Activated CD4-positive, alpha-beta T cell treated with anti-CD3 and anti-CD28 coated beads, Interleukin-2, Interleukin-4, amounts not matched to agents 100 ng/mL and 50 ng/mL, durations not matched to agents 16 hours and 8 hours (primary cell): ENCODE data around the gene INPP5A.

ENCODE experiments used
- DNase-seq: peaks from one replicate; pipeline ENCODE4 v3.0.0-alpha.2; 2020; ENCODE audit warnings: low spot score

INPP5A gene

GRCh38 chr10:132536241-132536876 lies 1.2 kb upstream of the INPP5A start:
- DNase-seq = no peak

- DNase-seq = peak; percentile 100
Observed at GRCh38 chr10:132536877-132537683, 507 bp upstream of the INPP5A start.

GRCh38 chr10:132538031-132538789 lies 623 bp downstream of the INPP5A start:
- no peak for DNase-seq

- no peak for DNase-seq
Observed at GRCh38 chr10:132538790-132539421, 1.3 kb downstream of the INPP5A start.

- DNase-seq = peak; percentile 22
Observed at GRCh38 chr10:132539431-132539839, 1.8 kb downstream of the INPP5A start.

GRCh38 chr10:132539894-132540293 lies 2.3 kb downstream of the INPP5A start:
- peak; percentile 65 for DNase-seq

GRCh38 chr10:132540456-132540855 lies 2.9 kb downstream of the INPP5A start:
- no peak for DNase-seq

- no peak for DNase-seq
Observed at GRCh38 chr10:132541129-132541528, 3.5 kb downstream of the INPP5A start.

- DNase-seq = no peak
Observed at GRCh38 chr10:132541601-132542011, 4.0 kb downstream of the INPP5A start.

GRCh38 chr10:132542086-132542775 lies 4.6 kb downstream of the INPP5A start:
- no peak for DNase-seq

GRCh38 chr10:132542819-132543218 lies 5.2 kb downstream of the INPP5A start:
- no peak for DNase-seq

- DNase-seq = no peak
Observed at GRCh38 chr10:132543916-132544743, 6.5 kb downstream of the INPP5A start.

GRCh38 chr10:132544744-132545658 lies 7.4 kb downstream of the INPP5A start:
- DNase-seq = no peak

- no peak for DNase-seq
Observed at GRCh38 chr10:132545659-132546367, 8.2 kb downstream of the INPP5A start.

- no peak for DNase-seq
Observed at GRCh38 chr10:132546567-132547420, 9.2 kb downstream of the INPP5A start.

- DNase-seq = no peak
Observed at GRCh38 chr10:132547421-132547861, 9.9 kb downstream of the INPP5A start.

- no peak for DNase-seq
Observed at GRCh38 chr10:132548106-132548823, 10.7 kb downstream of the INPP5A start.
